ENCODE results near the gene CCR9.

GRCh38 chr3:45894015-45894414 is 7.7 kb downstream of the CCR9 start:
- TF ChIP-seq, protein P1, sequence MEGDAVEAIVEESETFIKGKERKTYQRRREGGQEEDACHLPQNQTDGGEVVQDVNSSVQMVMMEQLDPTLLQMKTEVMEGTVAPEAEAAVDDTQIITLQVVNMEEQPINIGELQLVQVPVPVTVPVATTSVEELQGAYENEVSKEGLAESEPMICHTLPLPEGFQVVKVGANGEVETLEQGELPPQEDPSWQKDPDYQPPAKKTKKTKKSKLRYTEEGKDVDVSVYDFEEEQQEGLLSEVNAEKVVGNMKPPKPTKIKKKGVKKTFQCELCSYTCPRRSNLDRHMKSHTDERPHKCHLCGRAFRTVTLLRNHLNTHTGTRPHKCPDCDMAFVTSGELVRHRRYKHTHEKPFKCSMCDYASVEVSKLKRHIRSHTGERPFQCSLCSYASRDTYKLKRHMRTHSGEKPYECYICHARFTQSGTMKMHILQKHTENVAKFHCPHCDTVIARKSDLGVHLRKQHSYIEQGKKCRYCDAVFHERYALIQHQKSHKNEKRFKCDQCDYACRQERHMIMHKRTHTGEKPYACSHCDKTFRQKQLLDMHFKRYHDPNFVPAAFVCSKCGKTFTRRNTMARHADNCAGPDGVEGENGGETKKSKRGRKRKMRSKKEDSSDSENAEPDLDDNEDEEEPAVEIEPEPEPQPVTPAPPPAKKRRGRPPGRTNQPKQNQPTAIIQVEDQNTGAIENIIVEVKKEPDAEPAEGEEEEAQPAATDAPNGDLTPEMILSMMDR (conservative IDR thresholded peaks at IDR 0.05 in 1 of 2, IDR thresholded peaks at IDR 0.05 in 1 of 2; ENCODE audit: low read depth in 1 of 2, low read length in 2 of 2), result no peak
- no peak for TF ChIP-seq EZH2 (IDR thresholded peaks at IDR 0.05; ENCODE audit: low read length, missing control alignments)

All from fibroblast of lung (primary cell).